Loucy (cell line): ENCODE measurements around the gene VKORC1.
A peak's percentile ranks its signal among the peaks of the same experiment; 100 is the strongest.

Experiments
- H2AFZ ChIP-seq: fragments of 200-600 bp; sonication (generic); 2 replicates; pipeline ENCODE4 v1.6.0; 2016; ENCODE audit warnings: antibody characterized with exemption, mild to moderate bottlenecking, low read length, moderate library complexity
- H3F3A ChIP-seq: fragments of 200-600 bp; 2 replicates; pipeline ENCODE4 v1.6.0; 2016; ENCODE audit warnings: antibody characterized with exemption, low read depth, mild to moderate bottlenecking
- H3K27me3 ChIP-seq: fragments of 200-600 bp; sonication (generic); 2 replicates; pipeline ENCODE4 v1.6.1; 2014; ENCODE audit warnings: low read length, mild to moderate bottlenecking; ENCODE audit not compliant: insufficient read depth, poor library complexity, severe bottlenecking
- H3K36me3 ChIP-seq: fragments of 200-600 bp; sonication (generic); 2 replicates; pipeline ENCODE4 v1.6.1; 2016; ENCODE audit warnings: low read length; ENCODE audit not compliant: insufficient read depth
- H3K4me1 ChIP-seq: fragments of 200-600 bp; sonication (generic); 2 replicates; pipeline ENCODE4 v1.5.1; 2014; ENCODE audit warnings: low read length, mild to moderate bottlenecking; ENCODE audit not compliant: insufficient read depth, poor library complexity, severe bottlenecking
- H3K4me2 ChIP-seq: fragments of 200-600 bp; sonication (generic); 2 replicates; pipeline ENCODE4 v1.6.0; 2014; ENCODE audit warnings: antibody characterized with exemption, low read length, low read depth, mild to moderate bottlenecking; ENCODE audit not compliant: poor library complexity, severe bottlenecking
- H3K4me3 ChIP-seq: fragments of 200-600 bp; sonication (generic); 2 replicates; pipeline ENCODE4 v1.5.1; 2014; ENCODE audit warnings: low read length, mild to moderate bottlenecking, mixed read lengths; ENCODE audit not compliant: poor library complexity, severe bottlenecking
- H3K79me2 ChIP-seq: fragments of 200-600 bp; sonication (generic); 2 replicates; pipeline ENCODE4 v1.6.1; 2014; ENCODE audit warnings: low read length; ENCODE audit not compliant: insufficient read depth
- H3K9ac ChIP-seq: fragments of 200-600 bp; sonication (generic); 2 replicates; pipeline ENCODE4 v1.6.0; 2014; ENCODE audit warnings: mild to moderate bottlenecking, low read depth, low read length, moderate library complexity; ENCODE audit not compliant: poor library complexity, severe bottlenecking
- H3K9me2 ChIP-seq: fragments of 200-600 bp; sonication (generic); replicated peaks from 2 replicates; pipeline ENCODE4 v1.6.1; 2016; ENCODE audit warnings: low read depth, low read length, mixed read lengths
- H3K9me3 ChIP-seq: fragments of 200-600 bp; sonication (generic); 2 replicates; pipeline ENCODE4 v1.6.1; 2014; ENCODE audit warnings: mild to moderate bottlenecking, antibody characterized with exemption, low read length, low read depth; ENCODE audit not compliant: insufficient read depth
- H4K20me1 ChIP-seq: fragments of 200-600 bp; sonication (generic); 2 replicates; pipeline ENCODE4 v1.6.0; 2014; ENCODE audit warnings: antibody characterized with exemption, low read length, mild to moderate bottlenecking; ENCODE audit not compliant: insufficient read depth, poor library complexity, severe bottlenecking
- CTCF ChIP-seq: fragments of 200-600 bp; sonication (generic); conservative IDR thresholded peaks from 2 replicates; pipeline ENCODE4 v1.5.1; 2014; ENCODE audit warnings: mild to moderate bottlenecking, antibody characterized with exemption, low read length
- EZH2phosphoT487 ChIP-seq: fragments of 200-600 bp; IDR thresholded peaks from 2 replicates; pipeline ENCODE4 v1.6.1; 2018; ENCODE audit warnings: antibody characterized with exemption, mild to moderate bottlenecking, moderate library complexity, borderline replicate concordance

VKORC1 gene

DNA sequence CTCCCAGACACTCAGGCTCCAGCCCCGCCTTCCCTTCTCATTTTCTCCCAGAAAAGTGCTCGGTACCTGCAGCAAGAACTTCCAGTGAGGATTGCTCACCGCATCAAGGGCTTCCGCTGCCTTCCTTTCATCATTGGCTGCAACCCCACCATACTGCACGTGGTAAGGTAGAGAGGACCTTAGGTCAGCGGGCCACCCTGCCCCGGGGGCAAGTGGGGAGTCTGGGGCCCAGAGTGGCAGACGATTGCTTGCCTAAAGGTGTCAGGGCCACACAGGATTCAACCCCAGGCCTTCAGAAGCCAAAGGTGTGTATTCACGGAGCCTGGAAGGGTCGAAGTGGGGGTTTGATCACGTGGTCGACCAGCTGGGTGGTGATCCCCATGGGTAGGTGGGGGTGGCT lies 15.0 kb upstream of the VKORC1 start:
- Histone ChIP-seq H3K9me2 (no peaks in the 10 kb centered on the region), H3K9ac (peak overlapping the region; percentile 95), H3K4me2 (peak overlapping the region; percentile 90), H3K9me3 (no peaks in the 10 kb centered on the region), H3K79me2 (peaks cover 29% of the 10 kb centered on the region), H4K20me1 (peaks cover 5% of the 10 kb centered on the region), H3K4me1 (peaks cover 14% of the 10 kb centered on the region), H2AFZ (no peak overlapping the region), H3K36me3 (peaks cover 12% of the 10 kb centered on the region; the same call in 1 of the 2 replicates), H3K4me3 (peak overlapping the region; percentile 79), H3K27me3 (no peaks in the 10 kb centered on the region), H3F3A (peaks cover 10% of the 10 kb centered on the region; the same call in 1 of the 2 replicates)
- no peak for TF ChIP-seq EZH2phosphoT487
- no peak for TF ChIP-seq CTCF

DNA sequence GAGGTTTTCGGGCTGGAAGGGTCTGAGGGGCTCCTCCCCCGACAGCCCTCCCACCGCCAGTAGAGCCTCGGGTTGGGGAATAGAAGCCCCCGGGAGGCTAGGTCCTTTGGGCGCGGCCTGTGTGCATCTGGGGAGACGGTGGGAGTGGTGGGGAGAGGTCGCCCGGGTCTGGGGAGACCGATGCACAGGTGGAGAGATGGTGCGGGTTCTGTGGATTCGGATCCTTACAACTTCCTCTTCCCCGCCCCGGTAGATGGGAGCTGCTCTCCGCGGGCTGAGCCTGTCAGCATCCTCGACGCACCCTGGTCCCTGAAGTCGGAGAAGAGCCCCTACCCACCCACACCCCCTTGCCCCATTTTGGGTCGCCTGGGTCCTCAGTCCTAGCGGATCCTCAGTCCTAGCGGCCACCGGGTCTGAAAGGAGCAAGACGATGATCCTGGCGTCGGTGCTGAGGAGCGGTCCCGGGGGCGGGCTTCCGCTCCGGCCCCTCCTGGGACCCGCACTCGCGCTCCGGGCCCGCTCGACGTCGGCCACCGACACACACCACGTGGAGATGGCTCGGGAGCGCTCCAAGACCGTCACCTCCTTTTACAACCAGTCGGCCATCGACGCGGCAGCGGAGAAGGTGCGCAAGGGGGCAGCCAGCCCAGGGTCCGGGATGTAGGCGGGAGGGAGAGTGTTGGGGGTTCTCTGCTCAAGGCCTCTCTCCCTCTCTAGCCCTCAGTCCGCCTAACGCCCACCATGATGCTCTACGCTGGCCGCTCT lies 14.4 kb upstream of the VKORC1 start:
- Histone ChIP-seq H3K79me2 (peaks cover 29% of the 10 kb centered on the region), H3K9ac (peak overlapping the region; percentile 95), H3K27me3 (no peaks in the 10 kb centered on the region), H3F3A (peaks cover 10% of the 10 kb centered on the region; the same call in 1 of the 2 replicates), H3K4me1 (peaks cover 14% of the 10 kb centered on the region), H3K4me2 (peak overlapping the region; percentile 90), H4K20me1 (peaks cover 5% of the 10 kb centered on the region), H3K4me3 (peak overlapping the region; percentile 79), H3K9me2 (no peaks in the 10 kb centered on the region), H2AFZ (peak overlapping the region; percentile 91; the same call in 1 of the 2 replicates), H3K36me3 (peaks cover 12% of the 10 kb centered on the region; the same call in 1 of the 2 replicates), H3K9me3 (no peaks in the 10 kb centered on the region)
- TF ChIP-seq CTCF (no peak), EZH2phosphoT487 (no peak)

GRCh38 chr16:31108035-31108793 lies 13.6 kb upstream of the VKORC1 start, which contains the start of gene BCKDK:
TSS of gene BCKDK (plus strand) at chr16:31108386. CDS start at chr16:31109224, 838 bp downstream.
- Histone ChIP-seq H3K79me2 (peaks cover 29% of the 10 kb centered on the region), H3K9me3 (no peaks in the 10 kb centered on the region), H2AFZ (peak within 1 kb of the TSS; percentile 91), H3K4me1 (peaks cover 14% of the 10 kb centered on the region), H3F3A (0 out of 2 replicates have a peak, but pooled peaks cover 6% of the 10 kb centered on the region), H3K4me3 (peak within 1 kb of the TSS; percentile 79), H4K20me1 (peaks cover 5% of the 10 kb centered on the region), H3K36me3 (peaks cover 12% of the 10 kb centered on the region; the same call in 1 of the 2 replicates), H3K9me2 (no peaks in the 10 kb centered on the region), H3K9ac (peak within 1 kb of the TSS; percentile 95), H3K27me3 (no peaks in the 10 kb centered on the region), H3K4me2 (peak within 1 kb of the TSS; percentile 90)
- no peak for TF ChIP-seq CTCF
